NOMO-1 (cell line): Measurements from ENCODE around the gene PTCD1.

Experiments used
- DNase-seq, 2 experiments: peaks; one replicate each; lab custom pipeline; 2025; ENCODE audit not compliant: unreplicated experiment in 2 of 2; lab: John Stamatoyannopoulos, UW

The PTCD1 gene

GRCh38 chr7:99438573-99439480, at the start of gene PTCD1, which contains the start of gene CPSF4:
PTCD1 (minus strand) TSS chr7:99438798; CDS start chr7:99435242, 3,556 bp downstream.
CPSF4 (plus strand) TSS chr7:99438943; CDS start chr7:99439083, 140 bp downstream.
- DNase-seq, result peak; percentile 96 to 98

GRCh38 chr7:99485094-99485493, 46.5 kb upstream of the PTCD1 start:
- no peak for DNase-seq

- no peak for DNase-seq
Measured at GRCh38 chr7:99478464-99479440, 40.2 kb upstream of the PTCD1 start.

- no peak for DNase-seq
Measured at GRCh38 chr7:99476107-99476506, 37.5 kb upstream of the PTCD1 start.

- DNase-seq, result peak; percentile 76 to 93
Measured at GRCh38 chr7:99473315-99473596, 34.7 kb upstream of the PTCD1 start.

GRCh38 chr7:99472561-99473314, 34.1 kb upstream of the PTCD1 start, which contains the start of gene ZNF789:
ZNF789 (plus strand) TSS chr7:99472890; CDS start chr7:99476457, 3,567 bp downstream.
- peak; percentile 99 for DNase-seq

GRCh38 chr7:99469381-99470065, 30.9 kb upstream of the PTCD1 start:
- DNase-seq, result no peak

GRCh38 chr7:99468336-99468918, 29.8 kb upstream of the PTCD1 start:
- DNase-seq, result no peak

- no peak for DNase-seq
Measured at GRCh38 chr7:99465421-99465768, 26.8 kb upstream of the PTCD1 start.

- peak in 1 of 2 experiments; percentile 16 for DNase-seq
Measured at GRCh38 chr7:99461221-99461620, 22.6 kb upstream of the PTCD1 start.

- DNase-seq, result no peak
Measured at GRCh38 chr7:99460651-99461050, 22.1 kb upstream of the PTCD1 start.

- DNase-seq, result no peak
Measured at GRCh38 chr7:99459087-99459486, 20.5 kb upstream of the PTCD1 start.

GRCh38 chr7:99457650-99458493, 19.3 kb upstream of the PTCD1 start:
- DNase-seq, result no peak

- no peak for DNase-seq
Measured at GRCh38 chr7:99457050-99457649, 18.6 kb upstream of the PTCD1 start.

GRCh38 chr7:99456288-99456687, 17.7 kb upstream of the PTCD1 start:
- DNase-seq, result no peak

- no peak for DNase-seq
Measured at GRCh38 chr7:99455874-99456273, 17.3 kb upstream of the PTCD1 start.

- no peak for DNase-seq
Measured at GRCh38 chr7:99453105-99453504, 14.5 kb upstream of the PTCD1 start.

- DNase-seq, result no peak
Measured at GRCh38 chr7:99452541-99452940, 13.9 kb upstream of the PTCD1 start.
